ENCODE measurements around the gene PABPN1L.

DNA sequence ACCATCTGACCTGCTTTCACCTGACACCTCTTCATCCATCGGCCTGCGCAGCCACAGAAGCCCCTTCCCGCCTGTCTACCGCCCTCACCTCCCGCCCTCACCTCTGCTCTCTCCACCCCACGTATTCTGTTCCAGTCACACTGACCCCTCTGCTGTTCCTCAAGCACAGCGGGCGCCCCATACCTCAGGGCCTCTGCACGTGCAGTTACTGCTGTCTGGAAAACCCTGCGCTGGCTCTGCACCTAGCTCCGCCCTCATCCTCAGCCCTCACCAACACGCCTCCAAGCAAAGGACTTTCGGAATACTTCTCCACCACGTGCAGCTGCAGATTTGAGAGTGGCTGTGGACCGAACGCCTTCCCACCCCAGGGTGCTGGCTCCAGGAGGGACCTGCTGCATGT, 24.6 kb upstream of the PABPN1L start:
- TF ChIP-seq, protein P1, sequence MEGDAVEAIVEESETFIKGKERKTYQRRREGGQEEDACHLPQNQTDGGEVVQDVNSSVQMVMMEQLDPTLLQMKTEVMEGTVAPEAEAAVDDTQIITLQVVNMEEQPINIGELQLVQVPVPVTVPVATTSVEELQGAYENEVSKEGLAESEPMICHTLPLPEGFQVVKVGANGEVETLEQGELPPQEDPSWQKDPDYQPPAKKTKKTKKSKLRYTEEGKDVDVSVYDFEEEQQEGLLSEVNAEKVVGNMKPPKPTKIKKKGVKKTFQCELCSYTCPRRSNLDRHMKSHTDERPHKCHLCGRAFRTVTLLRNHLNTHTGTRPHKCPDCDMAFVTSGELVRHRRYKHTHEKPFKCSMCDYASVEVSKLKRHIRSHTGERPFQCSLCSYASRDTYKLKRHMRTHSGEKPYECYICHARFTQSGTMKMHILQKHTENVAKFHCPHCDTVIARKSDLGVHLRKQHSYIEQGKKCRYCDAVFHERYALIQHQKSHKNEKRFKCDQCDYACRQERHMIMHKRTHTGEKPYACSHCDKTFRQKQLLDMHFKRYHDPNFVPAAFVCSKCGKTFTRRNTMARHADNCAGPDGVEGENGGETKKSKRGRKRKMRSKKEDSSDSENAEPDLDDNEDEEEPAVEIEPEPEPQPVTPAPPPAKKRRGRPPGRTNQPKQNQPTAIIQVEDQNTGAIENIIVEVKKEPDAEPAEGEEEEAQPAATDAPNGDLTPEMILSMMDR (IDR thresholded peaks at IDR 0.05) = no peak
- no peak for TF ChIP-seq POLR2A (IDR thresholded peaks at IDR 0.05)

Measured in testis (tissue), 2 donors.